Gastroesophageal sphincter (tissue), 4 donors: Measurements from ENCODE around the gene GLE1. TPM values are rescaled to one million over a fixed set of nuclear protein-coding genes. Genes with fewer than 3 reads are reported as not detected.

Experiments used
- ATAC-seq: fragments of 150-250 bp; one replicate; pipeline ENCODE4 v1.9.1; 2016; ENCODE audit warnings: mild to moderate bottlenecking, moderate library complexity
- H3K27ac ChIP-seq, 4 donors: fragments of 200-600 bp; sonication (generic) in 3 of 4; 1 replicate in 3 of 4; 2 replicates in 1 of 4; pipeline ENCODE4 v1.5.1; 2016 to 2019
- H3K27me3 ChIP-seq: fragments of 200-600 bp; sonication (generic); one replicate; pipeline ENCODE4 v1.5.1; 2019
- H3K36me3 ChIP-seq, 2 donors: fragments of 200-600 bp; sonication (generic); one replicate each; pipeline ENCODE4 v1.5.1; 2019; ENCODE audit warnings: control low read depth in 1 of 2
- H3K4me1 ChIP-seq, 3 donors: fragments of 200-600 bp; sonication (generic); 1 replicate in 2 of 3; 2 replicates in 1 of 3; pipeline ENCODE4 v1.5.1; 2016 to 2019; ENCODE audit warnings: control low read depth in 2 of 3
- H3K4me3 ChIP-seq, 2 donors: fragments of 200-600 bp; sonication (generic); one replicate each; pipeline ENCODE4 v1.5.1; 2019; ENCODE audit warnings: mild to moderate bottlenecking in 1 of 2, moderate library complexity in 1 of 2
- H3K9me3 ChIP-seq, 3 donors: fragments of 200-600 bp; sonication (generic); one replicate each; pipeline ENCODE4 v1.5.1; 2017 to 2019; ENCODE audit warnings: control low read depth in 2 of 3
- EP300 ChIP-seq: sonication (generic); formaldehyde crosslinking; IDR thresholded peaks from one replicate; pipeline ENCODE4 v1.6.1; 2017; ENCODE audit warnings: antibody characterized with exemption, mild to moderate bottlenecking
- POLR2A ChIP-seq, 2 donors: fragments of 450-650 bp; IDR thresholded peaks; one replicate each; pipeline ENCODE4 v1.6.1; 2017; ENCODE audit warnings: antibody characterized with exemption in 2 of 2, mild to moderate bottlenecking in 2 of 2, moderate library complexity in 1 of 2
- POLR2AphosphoS5 ChIP-seq: sonication (generic); formaldehyde crosslinking; IDR thresholded peaks from one replicate; pipeline ENCODE4 v1.6.1; 2017; ENCODE audit warnings: antibody characterized with exemption
- WGBS, 2 donors: methylation state at CpG; one replicate each; pipeline ENCODE4 v1.1.5; 2018; ENCODE audit warnings: low coverage in 1 of 2; 5-methylcytosine and 5-hydroxymethylcytosine counted together
- total RNA-seq, 4 donors: library from RNA; depleted of rRNA; stranded (reverse); fragments of >200 nt; gene quantifications; one replicate each; pipeline ENCODE4 v1.1.0, GENCODE V29; 2016
- TF ChIP-seq, protein P1 (sequence below), 4 experiments: fragments of 200-600 bp in 2 of 4; fragments of 450-650 bp in 2 of 4; sonication (generic) in 1 of 4; IDR thresholded peaks; one replicate each; pipeline ENCODE4 v1.5.1; 2017 to 2019; ENCODE audit warnings: antibody characterized with exemption in 4 of 4, mild to moderate bottlenecking in 2 of 4, moderate library complexity in 2 of 4

Gene GLE1
- total RNA-seq, 4 donors from 2014 or later, result 18.7 to 32.4 (median 26.9) TPM

DNA sequence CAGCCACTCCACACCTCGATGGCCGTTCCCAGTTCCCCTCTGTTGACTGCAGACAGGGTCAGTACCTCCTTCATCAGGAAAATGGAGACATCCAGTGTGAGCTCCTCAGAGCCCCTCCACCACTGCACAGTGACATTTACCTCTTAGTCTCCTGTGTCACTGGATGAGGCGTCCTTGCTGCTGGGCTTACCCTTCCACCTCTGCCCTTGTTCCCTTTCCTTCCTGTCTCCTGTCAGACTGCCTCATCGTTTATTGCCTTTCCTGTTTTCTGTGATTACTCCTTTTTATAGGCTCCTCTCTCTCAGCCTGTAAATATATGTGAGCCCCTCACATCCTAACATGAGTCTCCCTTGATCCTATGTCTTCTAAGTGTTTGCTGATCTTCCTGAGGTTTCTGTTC lies 24.7 kb downstream of the GLE1 start:
- 73 to 85% methylated on average over 4 of the region's 4 CpGs for WGBS, 2 donors
- no peaks in the 10 kb centered on the region for H3K27me3 ChIP-seq
- TF ChIP-seq POLR2AphosphoS5 (no peak), EP300 (no peak)
- H3K36me3 ChIP-seq, result peaks cover 0 to 100% of the 10 kb centered on the region in 2 donors
- no peak for ATAC-seq
- no peak overlapping the region for H3K4me3 ChIP-seq
- H3K4me1 ChIP-seq, result no peaks in the 10 kb centered on the region
- no peaks in the 10 kb centered on the region for H3K9me3 ChIP-seq
- H3K27ac ChIP-seq, result no peak overlapping the region

DNA sequence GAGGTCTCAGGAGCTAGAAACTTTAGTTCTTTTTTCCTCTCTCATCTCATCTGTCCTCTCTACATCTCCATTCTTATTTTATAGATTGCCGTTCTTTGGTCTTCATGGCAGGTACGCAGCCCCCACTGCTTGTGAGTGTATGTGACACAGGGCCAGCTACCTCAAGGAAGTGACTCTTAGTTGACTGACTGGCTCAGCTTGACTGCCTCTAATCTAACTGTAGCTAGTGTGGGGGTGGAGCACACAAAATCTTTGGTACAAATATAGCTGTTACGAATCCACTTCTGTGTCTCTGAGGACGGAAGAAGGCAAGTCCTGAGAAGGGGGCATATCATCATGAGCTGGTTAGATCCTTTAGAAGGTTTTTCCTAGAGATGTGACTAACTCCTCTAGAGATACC lies 28.1 kb downstream of the GLE1 start:
- ATAC-seq, result no peak
- no peaks in the 10 kb centered on the region for H3K9me3 ChIP-seq
- peaks cover 0 to 100% of the 10 kb centered on the region in 2 donors for H3K36me3 ChIP-seq
- no peak for TF ChIP-seq EP300
- no peak for TF ChIP-seq POLR2AphosphoS5
- TF ChIP-seq, protein P1, sequence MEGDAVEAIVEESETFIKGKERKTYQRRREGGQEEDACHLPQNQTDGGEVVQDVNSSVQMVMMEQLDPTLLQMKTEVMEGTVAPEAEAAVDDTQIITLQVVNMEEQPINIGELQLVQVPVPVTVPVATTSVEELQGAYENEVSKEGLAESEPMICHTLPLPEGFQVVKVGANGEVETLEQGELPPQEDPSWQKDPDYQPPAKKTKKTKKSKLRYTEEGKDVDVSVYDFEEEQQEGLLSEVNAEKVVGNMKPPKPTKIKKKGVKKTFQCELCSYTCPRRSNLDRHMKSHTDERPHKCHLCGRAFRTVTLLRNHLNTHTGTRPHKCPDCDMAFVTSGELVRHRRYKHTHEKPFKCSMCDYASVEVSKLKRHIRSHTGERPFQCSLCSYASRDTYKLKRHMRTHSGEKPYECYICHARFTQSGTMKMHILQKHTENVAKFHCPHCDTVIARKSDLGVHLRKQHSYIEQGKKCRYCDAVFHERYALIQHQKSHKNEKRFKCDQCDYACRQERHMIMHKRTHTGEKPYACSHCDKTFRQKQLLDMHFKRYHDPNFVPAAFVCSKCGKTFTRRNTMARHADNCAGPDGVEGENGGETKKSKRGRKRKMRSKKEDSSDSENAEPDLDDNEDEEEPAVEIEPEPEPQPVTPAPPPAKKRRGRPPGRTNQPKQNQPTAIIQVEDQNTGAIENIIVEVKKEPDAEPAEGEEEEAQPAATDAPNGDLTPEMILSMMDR (IDR thresholded peaks at IDR 0.05), result no peak
- no peak for TF ChIP-seq POLR2A (IDR thresholded peaks at IDR 0.05)
- H3K27ac ChIP-seq, result no peak overlapping the region
- H3K4me1 ChIP-seq, result no peaks in the 10 kb centered on the region
- no peak overlapping the region for H3K4me3 ChIP-seq
- H3K27me3 ChIP-seq, result no peaks in the 10 kb centered on the region
- WGBS, 2 donors, result 80 to 82% methylated on average over 3 to 4 of the region's 4 CpGs

DNA sequence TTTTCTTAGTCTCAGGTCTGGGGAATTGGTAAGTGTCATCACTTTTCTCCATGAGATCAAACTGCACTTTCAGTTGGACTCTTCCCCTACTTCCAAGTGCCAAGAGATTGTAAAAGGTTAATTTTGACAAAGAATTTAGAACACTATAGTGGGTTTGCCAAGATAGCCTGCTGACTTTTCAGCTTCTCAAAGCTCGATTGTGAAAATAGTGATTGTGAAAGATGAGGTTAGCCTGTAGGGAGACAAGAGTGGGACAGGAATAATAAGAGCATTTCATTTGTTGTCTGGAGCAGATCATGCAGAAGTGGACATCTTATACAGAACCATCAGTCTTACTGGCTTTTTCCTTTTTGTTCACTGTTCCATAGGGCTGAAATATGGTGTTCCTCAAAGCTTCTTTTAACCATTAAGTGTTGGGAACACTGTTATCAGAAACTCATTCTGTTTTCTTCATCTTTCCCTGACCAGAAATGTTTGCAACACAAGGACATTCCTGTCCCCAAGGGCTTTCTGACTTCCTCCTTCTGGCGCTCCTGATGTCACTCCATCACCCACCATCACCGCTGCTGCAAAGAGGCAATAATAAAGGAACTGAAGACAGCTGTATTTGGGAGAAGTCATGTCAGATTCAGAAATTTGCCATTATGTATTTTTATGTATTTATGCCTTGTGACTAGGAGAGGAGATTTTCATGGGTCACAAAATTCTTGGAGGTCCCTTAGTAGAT lies 36.3 kb downstream of the GLE1 start:
- WGBS, 2 donors, result 58 to 100% methylated on average over 1 to 3 of the region's 3 CpGs
- ATAC-seq, result peak; percentile 78

GRCh38 chr9:128546504-128546903 lies 42.0 kb downstream of the GLE1 start:
- Histone ChIP-seq H3K27ac (no peak overlapping the region), H3K9me3 (no peaks in the 10 kb centered on the region), H3K27me3 (no peaks in the 10 kb centered on the region), H3K36me3 (peaks cover 0 to 22% of the 10 kb centered on the region in 2 donors), H3K4me1 (peaks cover 11 to 31% (median 20%) of the 10 kb centered on the region in 3 donors), H3K4me3 (no peak overlapping the region)
- no peak for TF ChIP-seq POLR2A (IDR thresholded peaks at IDR 0.05)
- 85 to 87% methylated on average over 3 of the region's 3 CpGs for WGBS, 2 donors
- no peak for ATAC-seq

More for the DNA sequence above, 36.3 kb downstream of the GLE1 start:
- Histone ChIP-seq H3K36me3 (peaks cover 0 to 79% of the 10 kb centered on the region in 2 donors), H3K27ac (no peak overlapping the region), H3K27me3 (no peaks in the 10 kb centered on the region), H3K4me1 (no peaks in the 10 kb centered on the region), H3K4me3 (no peak overlapping the region), H3K9me3 (no peaks in the 10 kb centered on the region)
- TF ChIP-seq, protein P1 (IDR thresholded peaks at IDR 0.05), result no peak
- no peak for TF ChIP-seq POLR2A (IDR thresholded peaks at IDR 0.05)
- no peak for TF ChIP-seq EP300
- no peak for TF ChIP-seq POLR2AphosphoS5

- H3K36me3 ChIP-seq, result no peaks in the 10 kb centered on the region
- WGBS, 2 donors, result 81 to 89% methylated on average over 6 to 7 of the region's 7 CpGs
- H3K4me3 ChIP-seq, result no peak overlapping the region
- no peaks in the 10 kb centered on the region for H3K9me3 ChIP-seq
- H3K27ac ChIP-seq, result peak overlapping the region; percentile 97 to 100 (median 98)
- peaks cover 11 to 39% (median 22%) of the 10 kb centered on the region in 3 donors for H3K4me1 ChIP-seq
- TF ChIP-seq POLR2A (IDR thresholded peaks at IDR 0.05) (no peak), POLR2AphosphoS5 (no peak), EP300 (no peak)
- TF ChIP-seq, protein P1 (IDR thresholded peaks at IDR 0.05), result no peak
- H3K27me3 ChIP-seq, result no peaks in the 10 kb centered on the region
- ATAC-seq, result no peak
These were observed 44.4 kb downstream of the GLE1 start for GRCh38 chr9:128548876-128549275.

- 25 to 30% methylated on average over 1 to 2 of the region's 2 CpGs for WGBS, 2 donors
- H3K4me1 ChIP-seq, result peaks cover 18 to 53% (median 31%) of the 10 kb centered on the region in 3 donors
- H3K9me3 ChIP-seq, result no peaks in the 10 kb centered on the region
These were observed 45.7 kb downstream of the GLE1 start for GRCh38 chr9:128550226-128550625.

More at GRCh38 chr9:128550226-128550625, 45.7 kb downstream of the GLE1 start:
- ATAC-seq, result no peak
- no peaks in the 10 kb centered on the region for H3K27me3 ChIP-seq
- H3K36me3 ChIP-seq, result no peaks in the 10 kb centered on the region
- TF ChIP-seq EP300, result no peak
- TF ChIP-seq POLR2AphosphoS5, result no peak
- TF ChIP-seq, protein P1 (IDR thresholded peaks at IDR 0.05), result no peak
- no peak overlapping the region for H3K4me3 ChIP-seq
- peak overlapping the region; percentile 97 to 100 (median 98) for H3K27ac ChIP-seq
